Activated CD8-positive, alpha-beta T cell treated with anti-CD3 and anti-CD28 coated beads for 36 hours (primary cell): Measurements from ENCODE around the gene CD86. TPM values are rescaled to one million over a fixed set of nuclear protein-coding genes. Genes with fewer than 3 reads are reported as not detected.

Experiments used
- ATAC-seq: fragments of 200-7000 bp; cut with Tn5 transposase; one replicate; pipeline ENCODE4 v1.10.0; 2021; ENCODE audit warnings: mild to moderate bottlenecking, moderate library complexity
- CTCF ChIA-PET: fragments of 350-600 bp; sonication (Branson Sonifier 250); formaldehyde crosslinking; loops from one replicate; lab custom pipeline; 2021; ENCODE audit warnings: antibody characterized with exemption; lab: Charles Lee
- POLR2A ChIA-PET: fragments of 350-600 bp; sonication (Branson Sonifier 250); formaldehyde crosslinking; loops from one replicate; lab custom pipeline; 2021; ENCODE audit warnings: antibody characterized with exemption; lab: Charles Lee
- DNase-seq: peaks from one replicate; pipeline ENCODE4 v3.0.0-alpha.2; 2020
- H3K27ac Mint-ChIP-seq: one replicate; pipeline ENCODE4 v1.8.0; 2021; ENCODE audit warnings: mild to moderate bottlenecking, mixed read lengths
- H3K27me3 Mint-ChIP-seq: one replicate; pipeline ENCODE4 v1.8.0; 2021; ENCODE audit warnings: mixed read lengths
- H3K36me3 Mint-ChIP-seq: one replicate; pipeline ENCODE4 v1.8.0; 2021; ENCODE audit warnings: low read depth, mixed read lengths
- H3K4me1 Mint-ChIP-seq: one replicate; pipeline ENCODE4 v1.8.0; 2021; ENCODE audit warnings: low read depth, mixed read lengths
- H3K4me3 Mint-ChIP-seq: one replicate; pipeline ENCODE4 v1.8.0; 2021; ENCODE audit warnings: mild to moderate bottlenecking, moderate library complexity, mixed read lengths
- H3K9me3 Mint-ChIP-seq: one replicate; pipeline ENCODE4 v1.8.0; 2021; ENCODE audit warnings: mixed read lengths
- intact Hi-C: fragments of 100-400 bp; cut with micrococcal nuclease; formaldehyde crosslinking; loops from one replicate; pipeline ENCODE4 v1.10.0; 2022
- total RNA-seq, 2 experiments: library from RNA; stranded (reverse); gene quantifications; one replicate each; pipeline ENCODE4 v1.2.3, GENCODE V29; 2021
- TF ChIP-seq, protein P1 (sequence below): fragments of 200-600 bp; IDR thresholded peaks from one replicate; pipeline ENCODE4 v1.8.0; 2022; ENCODE audit warnings: antibody characterized with exemption, mild to moderate bottlenecking

CD86 gene
- total RNA-seq, 2 experiments from 2014 or later = 0.43 to 0.52 TPM

DNA sequence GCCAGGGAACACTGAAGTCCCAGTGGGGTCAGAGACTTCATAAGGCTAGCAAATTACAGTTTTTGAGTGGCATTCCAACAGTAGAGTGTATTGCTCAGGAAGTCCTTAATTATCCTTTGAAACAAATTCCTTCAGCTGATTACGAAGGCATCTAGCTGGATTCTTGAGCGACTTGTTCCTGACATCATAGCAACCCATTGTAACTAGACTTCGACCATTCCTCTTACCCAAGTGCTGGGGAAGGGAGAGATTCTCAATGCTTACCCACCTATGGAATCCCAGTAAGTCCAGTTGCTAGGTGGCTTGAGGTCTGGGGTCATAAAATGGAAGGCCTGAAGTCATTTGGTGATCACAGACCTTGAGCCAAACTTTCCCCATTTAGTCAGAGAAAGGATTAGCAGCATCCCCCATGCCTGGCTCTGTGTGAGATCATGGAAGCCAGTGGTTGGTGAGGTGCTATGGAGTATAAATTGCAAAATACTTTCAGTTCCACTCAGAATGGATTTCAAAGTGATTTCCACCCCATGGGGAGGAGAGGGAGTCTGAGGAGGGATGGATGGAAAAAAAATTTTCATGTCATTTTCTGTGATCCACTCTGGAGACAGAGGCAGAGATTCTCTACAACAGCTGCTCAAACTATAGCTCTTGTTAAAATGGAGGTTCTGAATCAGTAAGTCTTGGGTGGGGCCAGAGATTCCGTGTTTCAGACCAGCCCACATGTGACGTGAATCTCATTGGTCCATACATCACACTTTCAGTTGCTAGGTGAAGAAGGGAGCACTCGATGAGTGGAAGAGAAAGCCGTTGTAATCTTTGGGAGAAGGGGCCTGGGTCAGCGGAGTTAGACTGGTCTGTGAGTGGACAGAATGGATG is 45.7 kb downstream of the CD86 start:
- no peaks in the 10 kb centered on the region for H3K9me3 Mint-ChIP-seq
- POLR2A ChIA-PET = interaction anchor here (0.6 to 2.0 kb wide), 3 partner anchors 117 to 282 kb away, joined by 3 to 4 read pairs (median 3); partner anchors contain the start of gene MIX23
- H3K27me3 Mint-ChIP-seq = no peaks in the 10 kb centered on the region

DNA sequence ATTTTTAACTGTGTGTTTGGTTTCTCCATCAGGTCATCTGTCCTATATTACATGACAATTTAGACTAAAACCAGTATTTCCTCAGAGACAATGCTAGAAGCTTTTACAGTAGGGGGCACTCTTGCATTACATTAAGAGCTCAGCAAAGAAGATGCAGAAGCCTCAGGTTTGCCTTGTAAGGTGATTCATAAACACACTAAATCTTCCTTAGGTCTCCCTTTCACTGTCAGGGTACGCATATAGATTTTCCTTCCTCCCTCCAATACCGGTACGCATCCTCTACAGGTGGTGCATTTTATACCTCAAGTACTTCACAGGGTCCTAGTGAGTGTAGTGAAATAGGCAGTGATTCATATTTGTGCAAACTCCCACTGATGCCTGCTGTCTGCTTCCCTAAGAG is 46.5 kb downstream of the CD86 start:
- H3K27ac Mint-ChIP-seq = peak overlapping the region; percentile 89

More for the DNA sequence above, 45.7 kb downstream of the CD86 start:
- TF ChIP-seq, protein P1, sequence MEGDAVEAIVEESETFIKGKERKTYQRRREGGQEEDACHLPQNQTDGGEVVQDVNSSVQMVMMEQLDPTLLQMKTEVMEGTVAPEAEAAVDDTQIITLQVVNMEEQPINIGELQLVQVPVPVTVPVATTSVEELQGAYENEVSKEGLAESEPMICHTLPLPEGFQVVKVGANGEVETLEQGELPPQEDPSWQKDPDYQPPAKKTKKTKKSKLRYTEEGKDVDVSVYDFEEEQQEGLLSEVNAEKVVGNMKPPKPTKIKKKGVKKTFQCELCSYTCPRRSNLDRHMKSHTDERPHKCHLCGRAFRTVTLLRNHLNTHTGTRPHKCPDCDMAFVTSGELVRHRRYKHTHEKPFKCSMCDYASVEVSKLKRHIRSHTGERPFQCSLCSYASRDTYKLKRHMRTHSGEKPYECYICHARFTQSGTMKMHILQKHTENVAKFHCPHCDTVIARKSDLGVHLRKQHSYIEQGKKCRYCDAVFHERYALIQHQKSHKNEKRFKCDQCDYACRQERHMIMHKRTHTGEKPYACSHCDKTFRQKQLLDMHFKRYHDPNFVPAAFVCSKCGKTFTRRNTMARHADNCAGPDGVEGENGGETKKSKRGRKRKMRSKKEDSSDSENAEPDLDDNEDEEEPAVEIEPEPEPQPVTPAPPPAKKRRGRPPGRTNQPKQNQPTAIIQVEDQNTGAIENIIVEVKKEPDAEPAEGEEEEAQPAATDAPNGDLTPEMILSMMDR = no peak
- intact Hi-C loops = loop anchor here (1.0 to 5.0 kb wide), 3 partner anchors 46 to 198 kb away; no protein-coding TSS in a partner anchor
- CTCF ChIA-PET = interaction anchor here (0.6 to 6.4 kb wide), 32 partner anchors 10 to 578 kb away, joined by 3 to 80 read pairs (median 6); partner anchors contain the start of gene POLQ
- H3K4me3 Mint-ChIP-seq = peak overlapping the region; percentile 39
- peak; percentile 65 for ATAC-seq
- no peaks in the 10 kb centered on the region for H3K36me3 Mint-ChIP-seq
- peak overlapping the region; percentile 63 for H3K27ac Mint-ChIP-seq
- peaks cover 39% of the 10 kb centered on the region for H3K4me1 Mint-ChIP-seq
- peak; percentile 63 for DNase-seq

GRCh38 chr3:122102191-122102935 is 47.2 kb downstream of the CD86 start:
- intact Hi-C loops = loop anchor here (5.0 kb wide), 1 partner anchor 45 kb away; no protein-coding TSS in a partner anchor
- Mint-ChIP-seq H3K27ac (peak overlapping the region; percentile 89), H3K36me3 (no peaks in the 10 kb centered on the region), H3K27me3 (no peaks in the 10 kb centered on the region), H3K9me3 (no peaks in the 10 kb centered on the region), H3K4me3 (peak overlapping the region; percentile 12), H3K4me1 (peaks cover 39% of the 10 kb centered on the region)
- ATAC-seq = peak; percentile 32
- peak; percentile 72 for DNase-seq
- ChIA-PET CTCF (interaction anchor here (0.7 to 6.4 kb wide), 33 partner anchors 9 to 577 kb away, joined by 3 to 80 read pairs (median 5); partner anchors contain the start of genes FAM162A and POLQ), POLR2A (interaction anchor here (1.1 to 2.0 kb wide), 3 partner anchors 8 to 280 kb away, joined by 3 to 5 read pairs (median 4); partner anchors contain the start of gene MIX23)
- TF ChIP-seq, protein P1 = no peak

More for the DNA sequence above, 46.5 kb downstream of the CD86 start:
- Mint-ChIP-seq H3K9me3 (no peaks in the 10 kb centered on the region), H3K4me3 (peak overlapping the region; percentile 12), H3K36me3 (no peaks in the 10 kb centered on the region), H3K27me3 (no peaks in the 10 kb centered on the region), H3K4me1 (peaks cover 39% of the 10 kb centered on the region)
- intact Hi-C loops = loop anchor here (1.0 to 5.0 kb wide), 3 partner anchors 46 to 198 kb away; no protein-coding TSS in a partner anchor
- TF ChIP-seq, protein P1 = peak; percentile 63
- ATAC-seq (peak; percentile 58), DNase-seq (peak; percentile 21)
- POLR2A ChIA-PET = interaction anchor here (0.6 to 2.0 kb wide), 3 partner anchors 118 to 281 kb away, joined by 3 to 4 read pairs (median 3); partner anchors contain the start of gene MIX23
- CTCF ChIA-PET = interaction anchor here (0.6 to 6.4 kb wide), 35 partner anchors 9 to 577 kb away, joined by 3 to 80 read pairs (median 5); partner anchors contain the start of gene POLQ

- Mint-ChIP-seq H3K27ac (no peak overlapping the region), H3K4me1 (peaks cover 39% of the 10 kb centered on the region), H3K36me3 (no peaks in the 10 kb centered on the region), H3K4me3 (no peak overlapping the region), H3K27me3 (no peaks in the 10 kb centered on the region), H3K9me3 (no peaks in the 10 kb centered on the region)
- ChIA-PET CTCF (interaction anchor here (1.0 to 6.4 kb wide), 7 partner anchors 7 to 197 kb away, joined by 3 to 80 read pairs (median 4); no protein-coding TSS in a partner anchor), POLR2A (interaction anchor here (1.2 kb wide), 1 partner anchor 10 kb away, joined by 5 read pairs; no protein-coding TSS in a partner anchor)
- intact Hi-C loops = loop anchor here (5.0 kb wide), 1 partner anchor 43 kb away; no protein-coding TSS in a partner anchor
- ATAC-seq (no peak), DNase-seq (peak; percentile 22)
- TF ChIP-seq, protein P1 = no peak
These were observed 48.8 kb downstream of the CD86 start for GRCh38 chr3:122103821-122104514.
